ENCODE measurements around the gene EIF4A3.

The EIF4A3 gene

DNA sequence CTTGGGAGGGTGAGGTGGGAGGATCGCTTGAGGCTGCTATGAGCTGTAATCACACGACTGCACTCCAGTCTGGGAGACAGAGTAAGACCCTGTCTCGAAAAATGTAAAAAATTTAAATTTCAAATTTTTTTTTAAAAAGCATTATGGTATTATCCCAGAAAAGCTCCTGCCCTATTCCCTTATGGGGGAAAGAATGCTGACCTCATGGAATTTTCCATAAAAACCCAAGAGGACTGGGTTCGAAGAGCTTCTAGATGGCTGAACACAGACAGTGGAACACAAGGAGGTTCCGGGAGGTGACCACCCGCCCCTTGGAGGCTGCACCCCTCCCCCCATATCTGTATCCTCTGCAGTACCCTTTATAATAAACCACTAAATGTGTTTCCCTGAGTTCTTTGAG lies 4.0 kb downstream of the EIF4A3 start:
- no peak for TF ChIP-seq CTCF (IDR thresholded peaks at IDR 0.05; ENCODE audit: borderline replicate concordance, control extremely low read depth, extremely low read depth, insufficient read depth, missing control alignments)
- DNase-seq (ENCODE audit: low spot score) = no peak
- in situ Hi-C loops (cut with MboI; ENCODE audit: low sequenced_read_pairs, unreplicated experiment) = no loop called here

DNA sequence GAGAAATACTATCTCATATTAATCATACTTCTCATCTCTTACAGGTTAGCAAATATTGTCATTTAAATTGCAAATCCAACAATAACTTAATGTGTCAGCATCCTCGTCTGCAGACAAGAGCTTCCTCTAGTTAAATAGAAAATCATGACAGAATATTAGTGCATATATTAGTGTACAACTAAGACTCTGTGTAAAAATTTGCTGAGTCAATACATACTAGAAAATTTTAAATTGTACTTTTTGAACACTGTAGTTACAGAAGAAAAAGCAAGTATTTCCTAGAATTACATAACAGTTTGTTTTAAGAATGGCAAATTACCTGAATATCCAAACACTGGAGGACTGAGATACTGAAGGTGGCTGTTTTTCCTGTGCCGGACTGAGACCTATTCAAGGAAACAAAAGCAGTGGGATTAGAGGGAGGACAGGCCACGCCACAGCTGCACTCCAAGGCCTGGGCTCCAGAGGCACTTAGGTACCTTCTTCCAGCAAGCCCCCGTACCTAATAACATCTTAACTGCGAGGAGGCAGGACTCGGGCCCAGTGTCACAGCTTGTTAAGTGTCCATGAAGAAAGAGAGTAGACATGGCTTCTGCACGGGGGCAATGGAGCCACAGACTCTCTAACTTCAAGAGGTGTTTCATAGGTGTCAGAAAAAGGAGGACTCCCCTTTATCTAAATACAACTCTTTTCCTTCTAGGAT lies 5.3 kb downstream of the EIF4A3 start:
- DNase-seq (ENCODE audit: low spot score) = no peak
- in situ Hi-C loops (cut with MboI; ENCODE audit: low sequenced_read_pairs, unreplicated experiment) = no loop called here
- no peak for TF ChIP-seq CTCF (IDR thresholded peaks at IDR 0.05; ENCODE audit: borderline replicate concordance, control extremely low read depth, extremely low read depth, insufficient read depth, missing control alignments)

- in situ Hi-C loops (cut with MboI; ENCODE audit: low sequenced_read_pairs, unreplicated experiment) = no loop called here
- DNase-seq (ENCODE audit: low spot score) = no peak
- TF ChIP-seq CTCF (IDR thresholded peaks at IDR 0.05; ENCODE audit: borderline replicate concordance, control extremely low read depth, extremely low read depth, insufficient read depth, missing control alignments) = no peak
Observed at GRCh38 chr17:80138856-80139426, 8.0 kb downstream of the EIF4A3 start.

DNA sequence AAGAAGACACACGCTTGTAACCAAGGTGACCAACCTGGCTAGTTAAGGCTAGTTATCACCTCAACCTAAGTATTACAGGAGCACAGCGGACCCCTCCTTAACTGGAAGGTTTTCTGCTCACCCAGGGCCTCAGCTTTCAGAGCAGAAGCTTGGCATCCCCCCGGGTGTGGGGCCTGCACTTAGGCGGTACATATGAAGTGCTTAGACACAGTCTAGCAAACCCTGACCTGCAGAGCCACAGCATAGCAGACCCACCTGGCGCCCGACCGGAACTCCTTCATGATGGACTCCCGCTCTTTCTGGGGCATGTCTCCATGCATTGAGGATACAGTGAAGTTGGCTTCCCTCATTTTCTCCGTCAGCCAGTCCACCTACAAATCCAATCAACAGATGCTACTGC lies 9.8 kb downstream of the EIF4A3 start:
- in situ Hi-C loops (cut with MboI; ENCODE audit: low sequenced_read_pairs, unreplicated experiment) = no loop called here
- no peak for TF ChIP-seq CTCF (IDR thresholded peaks at IDR 0.05; ENCODE audit: borderline replicate concordance, control extremely low read depth, extremely low read depth, insufficient read depth, missing control alignments)
- DNase-seq (ENCODE audit: low spot score) = no peak

DNA sequence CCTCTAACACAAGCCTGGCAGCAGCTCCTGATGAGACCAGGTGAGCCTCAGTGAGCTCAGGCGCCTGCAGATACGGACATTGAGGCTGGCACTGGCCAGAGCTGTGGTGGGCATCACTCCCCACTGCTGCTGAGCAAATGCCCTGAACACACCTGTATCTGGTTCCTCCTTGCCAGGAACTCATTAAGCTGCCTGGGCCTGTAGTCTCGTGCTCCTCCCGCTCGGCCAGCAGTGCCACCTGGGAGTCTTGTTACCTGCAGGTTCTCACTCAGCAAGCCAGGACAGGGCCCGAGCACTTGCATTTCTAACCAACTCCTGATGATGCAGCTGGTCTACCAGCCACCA lies 13.3 kb downstream of the EIF4A3 start:
- no peak for DNase-seq (ENCODE audit: low spot score)
- no peak for TF ChIP-seq CTCF (IDR thresholded peaks at IDR 0.05; ENCODE audit: borderline replicate concordance, control extremely low read depth, extremely low read depth, insufficient read depth, missing control alignments)
- in situ Hi-C loops (cut with MboI; ENCODE audit: low sequenced_read_pairs, unreplicated experiment) = no loop called here

DNA sequence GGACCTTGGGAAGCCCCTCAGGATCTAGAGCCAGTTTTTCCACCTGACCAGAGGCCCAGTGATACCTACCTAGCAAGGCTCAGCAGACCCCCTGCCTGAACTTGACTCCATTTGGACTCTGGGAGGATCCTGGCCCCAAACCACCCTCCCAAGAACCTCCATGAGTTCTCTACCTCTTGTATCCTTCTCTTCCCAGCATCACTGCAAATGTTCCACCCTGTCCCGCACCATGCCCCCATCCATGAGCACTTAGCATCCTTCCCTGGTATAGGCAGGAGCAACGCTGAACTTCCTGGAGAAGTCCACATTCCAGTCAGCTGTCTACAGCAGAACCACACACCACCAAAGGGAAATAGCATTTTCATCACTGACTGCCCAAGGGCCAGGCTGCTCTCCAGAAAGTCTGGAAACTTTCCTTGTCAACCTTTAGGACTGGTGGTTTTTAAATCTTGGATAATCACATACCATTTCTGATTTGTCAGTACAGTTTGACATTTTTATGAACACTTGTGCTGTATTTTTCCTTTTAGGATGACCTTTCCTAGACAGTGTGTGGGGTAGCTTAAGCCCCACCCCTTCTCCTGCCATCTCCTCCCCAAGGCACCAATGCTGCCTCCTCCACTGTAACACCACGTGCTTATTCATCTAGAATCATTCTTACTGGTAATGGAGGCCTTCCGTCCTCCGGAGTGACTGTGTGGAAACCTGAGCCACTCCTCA lies 13.9 kb downstream of the EIF4A3 start:
- no peak for TF ChIP-seq CTCF (IDR thresholded peaks at IDR 0.05; ENCODE audit: borderline replicate concordance, control extremely low read depth, extremely low read depth, insufficient read depth, missing control alignments)
- in situ Hi-C loops (cut with MboI; ENCODE audit: low sequenced_read_pairs, unreplicated experiment) = no loop called here
- DNase-seq (ENCODE audit: low spot score) = no peak

Data from GM13976 (cell line).